AG04450 (cell line): Measurements from ENCODE around the gene IL13. TPM values are rescaled to one million over a fixed set of nuclear protein-coding genes. Genes with fewer than 3 reads are reported as not detected.
A peak's percentile ranks its signal among the peaks of the same experiment; 100 is the strongest.

Experiments used
- CTCF ChIA-PET: fragments of 300-600, 350-600 bp; formaldehyde crosslinking; extraction: SDS; loops from one replicate; lab custom pipeline; 2022; ENCODE audit warnings: antibody characterized with exemption, inconsistent platforms; lab: Charles Lee
- POLR2A ChIA-PET: fragments of 350-600 bp; formaldehyde crosslinking; extraction: SDS; loops from one replicate; lab custom pipeline; 2021; ENCODE audit warnings: antibody characterized with exemption, inconsistent platforms; lab: Yijun Ruan, JAX
- DNase-seq: peaks from one replicate; pipeline ENCODE4 v3.0.0-alpha.2; 2011; ENCODE audit warnings: low read depth, low spot score
- H3K27ac ChIP-seq: one replicate; pipeline ENCODE4 v1.5.1; 2012; ENCODE audit warnings: low read depth, low read length, control low read depth
- H3K27me3 ChIP-seq: one replicate; pipeline ENCODE4 v1.6.0; 2012; ENCODE audit warnings: low read length; ENCODE audit not compliant: control insufficient read depth, insufficient read depth
- H3K4me3 ChIP-seq: 2 replicates; pipeline ENCODE4 v1.5.1; 2011; ENCODE audit warnings: mild to moderate bottlenecking, low read depth, low read length, control low read depth
- H3K9me3 ChIP-seq: 2 replicates; pipeline ENCODE4 v1.5.1; 2012; ENCODE audit warnings: low read length; ENCODE audit not compliant: control insufficient read depth, insufficient read depth
- CTCF ChIP-seq: IDR thresholded peaks from 2 replicates; pipeline ENCODE4 v1.5.1; 2011; ENCODE audit warnings: low read depth, low read length, control low read depth, inconsistent platforms
- polyA plus RNA-seq: library from polyadenylated mRNA; depleted of rRNA; stranded (reverse); fragments of >200 nt; gene quantifications from 2 replicates; pipeline ENCODE4 v1.2.3, GENCODE V29; 2011

The IL13 gene
- polyA plus RNA-seq, 1 experiment, result not detected

GRCh38 chr5:132669966-132670882 lies 12.3 kb downstream of the IL13 start:
- no peaks in the 10 kb centered on the region for H3K27me3 ChIP-seq
- POLR2A ChIA-PET, result interaction anchor here (0.6 kb wide), 1 partner anchor 294 kb away, joined by 3 read pairs; no protein-coding TSS in a partner anchor
- H3K9me3 ChIP-seq, result peaks cover 3% of the 10 kb centered on the region; the same call in 1 of the 2 replicates
- CTCF ChIA-PET, result interaction anchor here (0.9 kb wide), 1 partner anchor 12 kb away, joined by 3 read pairs; no protein-coding TSS in a partner anchor
- DNase-seq, result no peak
- no peak overlapping the region for H3K4me3 ChIP-seq
- H3K27ac ChIP-seq, result no peak overlapping the region
- TF ChIP-seq CTCF, result no peak

GRCh38 chr5:132671000-132671399 lies 13.0 kb downstream of the IL13 start:
- peaks cover 3% of the 10 kb centered on the region; the same call in 1 of the 2 replicates for H3K9me3 ChIP-seq
- no peaks in the 10 kb centered on the region for H3K27me3 ChIP-seq
- ChIA-PET POLR2A (no interaction called here), CTCF (no interaction called here)
- H3K4me3 ChIP-seq, result no peak overlapping the region
- no peak for TF ChIP-seq CTCF
- DNase-seq, result no peak
- no peak overlapping the region for H3K27ac ChIP-seq

- ChIA-PET POLR2A (no interaction called here), CTCF (interaction anchor here (0.6 to 1.6 kb wide), 2 partner anchors 33 to 146 kb away, joined by 3 to 5 read pairs; no protein-coding TSS in a partner anchor)
- no peak for TF ChIP-seq CTCF
- peaks cover 3% of the 10 kb centered on the region; the same call in 1 of the 2 replicates for H3K9me3 ChIP-seq
- no peak for DNase-seq
- H3K27me3 ChIP-seq, result no peaks in the 10 kb centered on the region
- no peak overlapping the region for H3K4me3 ChIP-seq
- H3K27ac ChIP-seq, result no peak overlapping the region
These were observed 15.5 kb downstream of the IL13 start for GRCh38 chr5:132673488-132673887.

GRCh38 chr5:132673939-132674630 lies 16.1 kb downstream of the IL13 start, which contains the start of gene IL4:
IL4 (plus strand) TSS chr5:132673989; CDS start chr5:132674051, 62 bp downstream.
- Histone ChIP-seq H3K4me3 (no peak within 1 kb of the TSS), H3K27ac (peak within 1 kb of the TSS; percentile 95), H3K9me3 (peaks cover 3% of the 10 kb centered on the region; the same call in 1 of the 2 replicates), H3K27me3 (no peaks in the 10 kb centered on the region)
- no peak for DNase-seq
- ChIA-PET CTCF (interaction anchor here (0.7 to 1.6 kb wide), 2 partner anchors 43 to 146 kb away, joined by 3 to 5 read pairs; no protein-coding TSS in a partner anchor), POLR2A (interaction anchor here (1.1 kb wide), 1 partner anchor 164 kb away, joined by 4 read pairs; no protein-coding TSS in a partner anchor)
- TF ChIP-seq CTCF, result no peak
